ENCODE measurements around the gene DOCK4. TPM values are rescaled to one million over a fixed set of nuclear protein-coding genes. Genes with fewer than 3 reads are reported as not detected.

The DOCK4 gene
- total RNA-seq, 1 donor from 2014 or later, result 0.73 TPM

- CTCF ChIA-PET, result no interaction called here
Measured at GRCh38 chr7:111858331-111858730, 347.9 kb downstream of the DOCK4 start.

DNA sequence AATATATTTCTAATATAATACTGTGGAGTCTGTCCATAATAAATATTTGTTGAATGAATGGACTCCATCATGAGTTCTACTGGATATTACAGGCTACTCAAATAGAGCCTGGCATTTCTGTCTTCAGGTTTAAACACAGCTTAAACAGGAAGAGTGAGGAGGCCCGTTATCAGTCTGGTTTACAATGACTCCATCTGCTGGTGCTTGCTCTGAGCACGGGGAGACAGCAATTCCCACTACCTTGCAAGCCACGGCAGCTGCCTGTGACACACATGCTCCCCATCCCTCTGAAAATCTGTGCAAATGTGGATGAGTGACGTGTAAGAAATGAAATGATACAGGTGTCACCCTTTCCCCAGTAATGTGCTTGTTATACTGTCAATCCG, 350.4 kb downstream of the DOCK4 start:
- ATAC-seq (ENCODE audit: low read depth), result no peak
- no peak for DNase-seq
- H3K27me3 Mint-ChIP-seq, result peaks cover 5% of the 10 kb centered on the region
- no peaks in the 10 kb centered on the region for H3K9me3 Mint-ChIP-seq
- H3K27ac Mint-ChIP-seq, result no peak overlapping the region
- intact Hi-C loops (cut with micrococcal nuclease), result no loop called here
- no peaks in the 10 kb centered on the region for H3K4me1 Mint-ChIP-seq
- TF ChIP-seq, protein P1, sequence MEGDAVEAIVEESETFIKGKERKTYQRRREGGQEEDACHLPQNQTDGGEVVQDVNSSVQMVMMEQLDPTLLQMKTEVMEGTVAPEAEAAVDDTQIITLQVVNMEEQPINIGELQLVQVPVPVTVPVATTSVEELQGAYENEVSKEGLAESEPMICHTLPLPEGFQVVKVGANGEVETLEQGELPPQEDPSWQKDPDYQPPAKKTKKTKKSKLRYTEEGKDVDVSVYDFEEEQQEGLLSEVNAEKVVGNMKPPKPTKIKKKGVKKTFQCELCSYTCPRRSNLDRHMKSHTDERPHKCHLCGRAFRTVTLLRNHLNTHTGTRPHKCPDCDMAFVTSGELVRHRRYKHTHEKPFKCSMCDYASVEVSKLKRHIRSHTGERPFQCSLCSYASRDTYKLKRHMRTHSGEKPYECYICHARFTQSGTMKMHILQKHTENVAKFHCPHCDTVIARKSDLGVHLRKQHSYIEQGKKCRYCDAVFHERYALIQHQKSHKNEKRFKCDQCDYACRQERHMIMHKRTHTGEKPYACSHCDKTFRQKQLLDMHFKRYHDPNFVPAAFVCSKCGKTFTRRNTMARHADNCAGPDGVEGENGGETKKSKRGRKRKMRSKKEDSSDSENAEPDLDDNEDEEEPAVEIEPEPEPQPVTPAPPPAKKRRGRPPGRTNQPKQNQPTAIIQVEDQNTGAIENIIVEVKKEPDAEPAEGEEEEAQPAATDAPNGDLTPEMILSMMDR (IDR thresholded peaks at IDR 0.05), result no peak
- H3K36me3 Mint-ChIP-seq (ENCODE audit: low read depth), result no peaks in the 10 kb centered on the region
- POLR2A ChIA-PET, result no interaction called here
- CTCF ChIA-PET, result interaction anchor here (0.7 kb wide), 1 partner anchor 14 kb away, joined by 3 read pairs; no protein-coding TSS in a partner anchor
- no peak overlapping the region for H3K4me3 Mint-ChIP-seq

More at GRCh38 chr7:111858331-111858730, 347.9 kb downstream of the DOCK4 start:
- POLR2A ChIA-PET, result no interaction called here
- TF ChIP-seq, protein P1 (IDR thresholded peaks at IDR 0.05), result no peak
- ATAC-seq (ENCODE audit: low read depth), result no peak
- no peaks in the 10 kb centered on the region for H3K9me3 Mint-ChIP-seq
- intact Hi-C loops (cut with micrococcal nuclease), result no loop called here
- H3K4me3 Mint-ChIP-seq, result no peak overlapping the region
- H3K4me1 Mint-ChIP-seq, result no peaks in the 10 kb centered on the region
- peaks cover 5% of the 10 kb centered on the region for H3K27me3 Mint-ChIP-seq
- H3K27ac Mint-ChIP-seq, result no peak overlapping the region
- DNase-seq, result no peak
- H3K36me3 Mint-ChIP-seq (ENCODE audit: low read depth), result no peaks in the 10 kb centered on the region

DNA sequence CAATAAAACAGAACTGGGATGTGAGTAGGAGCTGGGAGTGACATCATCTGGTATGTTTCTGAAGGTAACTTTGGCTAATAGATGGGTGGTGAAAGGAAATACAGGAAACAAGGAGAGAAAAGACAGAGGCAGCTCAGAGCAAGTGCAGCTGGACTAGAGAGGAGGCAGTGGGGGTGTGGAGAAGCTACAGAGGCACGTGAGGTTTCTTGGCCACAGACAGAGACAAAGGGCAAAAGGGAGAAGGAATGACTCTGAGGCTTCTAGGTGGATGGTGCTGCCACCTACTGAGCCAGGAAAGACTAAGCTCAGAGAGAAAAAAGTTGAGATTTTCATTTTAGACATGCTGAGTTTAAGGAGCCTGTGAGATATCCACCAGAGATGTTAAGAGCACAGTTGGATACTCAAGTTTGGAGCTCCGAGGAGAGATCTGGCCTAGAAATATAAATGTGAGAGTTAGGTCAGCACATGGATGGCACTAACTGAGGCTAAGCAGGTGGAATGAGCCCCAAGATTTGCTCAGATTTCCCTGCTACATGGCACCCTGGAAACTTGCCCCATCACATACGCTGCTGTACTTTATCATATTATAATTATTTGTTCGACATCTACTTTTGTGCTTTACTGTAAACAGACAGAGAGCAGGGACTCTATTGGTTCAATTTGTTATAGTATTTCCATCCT, 350.9 kb downstream of the DOCK4 start:
- Mint-ChIP-seq H3K4me1 (no peaks in the 10 kb centered on the region), H3K27ac (no peak overlapping the region), H3K9me3 (peaks cover 5% of the 10 kb centered on the region), H3K36me3 (ENCODE audit: low read depth) (no peaks in the 10 kb centered on the region), H3K4me3 (no peak overlapping the region), H3K27me3 (peaks cover 7% of the 10 kb centered on the region)
- intact Hi-C loops (cut with micrococcal nuclease), result no loop called here
- TF ChIP-seq, protein P1 (IDR thresholded peaks at IDR 0.05), result no peak
- ATAC-seq (ENCODE audit: low read depth) (no peak), DNase-seq (no peak)
- CTCF ChIA-PET, result interaction anchor here (0.7 kb wide), 1 partner anchor 15 kb away, joined by 3 read pairs; no protein-coding TSS in a partner anchor
- POLR2A ChIA-PET, result no interaction called here

DNA sequence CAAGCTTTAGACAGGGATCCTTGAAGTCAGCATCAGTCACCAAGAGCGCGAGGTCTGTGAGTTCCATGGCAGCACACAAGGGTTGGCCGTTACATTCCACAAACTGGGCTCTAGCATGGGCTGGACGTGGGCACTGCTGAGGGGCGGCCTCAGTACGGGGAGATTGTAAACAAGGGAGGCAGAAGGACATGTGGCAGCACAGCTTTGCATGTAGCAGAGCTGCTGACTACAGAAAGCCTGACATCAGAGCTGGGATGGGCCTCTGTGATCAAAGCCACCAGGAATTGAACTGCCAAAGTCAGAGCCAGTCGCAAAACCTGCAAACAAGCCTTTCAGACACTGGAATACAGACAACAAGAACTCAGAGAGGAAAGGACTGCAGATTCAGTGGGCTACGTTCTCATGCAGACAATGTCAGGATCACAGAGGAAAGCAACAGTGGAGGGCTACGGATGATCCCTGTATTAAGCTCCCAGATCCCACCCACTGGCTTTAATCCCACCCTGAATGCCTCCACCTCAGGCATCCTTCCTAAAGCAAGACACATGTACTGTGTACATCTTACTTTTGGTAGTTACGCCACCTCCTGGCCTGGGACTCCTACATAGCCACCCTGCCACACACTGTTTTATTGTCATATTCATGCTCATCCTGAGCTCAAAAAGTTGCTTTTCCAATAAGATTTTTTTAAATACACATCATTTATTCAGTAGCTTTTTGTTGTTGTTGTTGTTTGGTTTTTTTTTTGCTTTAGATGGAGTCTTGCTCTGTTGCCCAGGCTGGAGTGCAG, 352.8 kb downstream of the DOCK4 start:
- Mint-ChIP-seq H3K9me3 (peaks cover 9% of the 10 kb centered on the region), H3K36me3 (ENCODE audit: low read depth) (no peaks in the 10 kb centered on the region), H3K4me3 (no peak overlapping the region), H3K27ac (no peak overlapping the region), H3K27me3 (peaks cover 7% of the 10 kb centered on the region), H3K4me1 (no peaks in the 10 kb centered on the region)
- intact Hi-C loops (cut with micrococcal nuclease), result no loop called here
- TF ChIP-seq, protein P1 (IDR thresholded peaks at IDR 0.05), result no peak
- ATAC-seq (ENCODE audit: low read depth), result no peak
- ChIA-PET CTCF (no interaction called here), POLR2A (no interaction called here)
- no peak for DNase-seq

DNA sequence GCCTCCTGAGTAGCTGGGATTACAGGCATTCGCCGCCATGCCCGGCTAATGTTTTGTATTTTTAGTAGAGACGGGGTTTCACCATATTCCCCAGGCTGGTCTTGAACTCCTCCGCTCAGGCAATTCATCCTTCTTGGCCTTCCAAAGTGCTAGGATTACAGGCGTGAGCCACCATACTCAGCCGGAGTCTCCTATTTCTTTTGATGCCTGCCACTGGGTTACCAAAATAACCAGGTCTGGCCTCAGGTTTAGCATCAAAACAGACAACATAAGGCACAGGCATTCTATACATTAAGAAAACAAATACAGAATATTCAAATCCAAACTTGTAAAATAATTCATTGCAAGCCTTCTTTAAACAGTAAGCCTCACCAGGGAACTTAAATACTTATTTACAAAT, 354.1 kb downstream of the DOCK4 start:
- Mint-ChIP-seq H3K27ac (no peak overlapping the region), H3K4me3 (no peak overlapping the region), H3K4me1 (no peaks in the 10 kb centered on the region), H3K9me3 (peaks cover 9% of the 10 kb centered on the region), H3K36me3 (ENCODE audit: low read depth) (no peaks in the 10 kb centered on the region), H3K27me3 (peaks cover 7% of the 10 kb centered on the region)
- POLR2A ChIA-PET, result no interaction called here
- ATAC-seq (ENCODE audit: low read depth) (no peak), DNase-seq (no peak)
- CTCF ChIA-PET, result no interaction called here
- intact Hi-C loops (cut with micrococcal nuclease), result no loop called here
- TF ChIP-seq, protein P1 (IDR thresholded peaks at IDR 0.05), result no peak
